NCI-H2196 (cell line): ENCODE data around the gene NKAIN4.
"Not testable (repeated sequence)": the region's sequence is repeated elsewhere in the genome, so short reads cannot be mapped to it uniquely, and the experiment has no call there.

Experiments
- DNase-seq: peaks from one replicate; lab custom pipeline; 2025; ENCODE audit not compliant: unreplicated experiment; lab: John Stamatoyannopoulos, UW

The NKAIN4 gene

GRCh38 chr20:63238514-63239125 is 15.6 kb downstream of the NKAIN4 start:
- no peak for DNase-seq

DNA sequence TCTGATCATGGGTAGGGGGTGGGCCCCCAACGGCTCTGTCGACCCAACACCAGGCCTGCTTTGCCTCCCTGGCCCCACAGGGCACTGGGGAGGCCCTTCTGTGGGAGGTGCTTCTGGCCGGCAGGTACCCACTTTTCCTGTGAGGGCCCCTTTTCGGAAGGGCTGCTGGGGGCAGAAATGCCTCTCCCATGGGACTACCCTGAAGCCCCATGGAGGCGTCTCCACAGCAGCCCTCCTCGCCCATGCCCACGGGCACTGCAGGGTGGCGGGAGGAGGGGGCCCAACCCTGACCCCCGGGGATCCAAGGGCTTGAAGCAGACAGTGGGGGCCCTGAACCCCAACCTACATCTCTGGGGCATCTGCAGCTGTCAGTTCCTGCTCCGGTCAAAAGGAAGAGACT is 16.2 kb downstream of the NKAIN4 start:
- DNase-seq, result no peak

GRCh38 chr20:63236116-63236837 is 18.0 kb downstream of the NKAIN4 start:
- no peak for DNase-seq

DNA sequence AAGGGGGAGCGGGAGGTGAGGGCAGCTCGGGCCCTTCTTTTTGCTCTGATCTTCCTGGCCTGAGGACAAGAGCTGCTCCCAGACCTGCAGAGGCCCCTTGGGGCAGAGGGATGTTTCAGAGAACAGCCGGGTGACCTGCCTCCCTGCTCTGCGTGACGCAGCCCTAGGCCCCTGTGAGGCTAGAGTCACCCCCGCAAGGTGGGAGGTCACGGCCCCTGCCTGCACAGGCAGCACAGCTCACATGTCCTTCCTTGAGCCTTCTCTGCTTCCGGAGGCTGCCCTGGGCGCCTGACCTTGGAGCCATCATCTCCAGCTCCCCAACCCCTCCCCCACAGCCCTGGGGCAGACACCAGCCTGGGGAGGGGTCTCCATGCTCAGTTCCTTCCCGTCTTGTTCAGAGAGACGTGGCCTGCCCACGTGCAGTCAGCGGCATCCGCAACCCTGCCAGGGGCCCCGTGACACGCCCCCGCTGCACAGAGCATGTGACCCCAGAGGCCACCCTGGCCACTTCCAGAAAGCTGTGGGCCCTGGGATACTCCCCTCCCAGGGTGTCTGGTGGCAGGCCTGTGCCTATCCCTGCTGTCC is 18.8 kb downstream of the NKAIN4 start, which contains the start of gene BIRC7:
TSS of gene BIRC7 (plus strand) at position 507 of the 585 bp plus-strand sequence. CDS start 192 bp downstream, outside the sequence.
- DNase-seq, result no peak

- DNase-seq, result peak; percentile 20
These were observed 19.4 kb downstream of the NKAIN4 start for GRCh38 chr20:63234693-63235398.

DNA sequence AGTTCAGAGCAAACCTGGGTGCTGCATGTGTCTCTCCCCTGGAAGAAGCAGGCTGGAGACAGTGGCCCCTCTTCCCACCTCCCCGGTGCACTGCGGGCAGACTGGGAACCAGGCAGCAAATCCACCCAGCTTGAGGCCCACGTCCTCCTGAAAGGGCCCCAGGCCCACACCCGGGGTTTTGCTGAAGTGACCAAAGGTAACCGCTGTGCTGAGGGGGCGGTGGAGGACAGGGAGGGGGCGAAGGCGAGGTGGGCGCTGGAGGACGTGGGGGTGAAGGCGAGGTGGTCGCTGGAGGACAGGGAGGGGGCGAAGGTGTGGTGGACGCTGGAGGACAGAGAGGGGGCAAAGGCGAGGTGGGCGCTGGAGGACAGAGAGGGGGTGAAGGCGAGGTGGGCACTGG is 20.3 kb downstream of the NKAIN4 start:
- DNase-seq, result no peak

DNA sequence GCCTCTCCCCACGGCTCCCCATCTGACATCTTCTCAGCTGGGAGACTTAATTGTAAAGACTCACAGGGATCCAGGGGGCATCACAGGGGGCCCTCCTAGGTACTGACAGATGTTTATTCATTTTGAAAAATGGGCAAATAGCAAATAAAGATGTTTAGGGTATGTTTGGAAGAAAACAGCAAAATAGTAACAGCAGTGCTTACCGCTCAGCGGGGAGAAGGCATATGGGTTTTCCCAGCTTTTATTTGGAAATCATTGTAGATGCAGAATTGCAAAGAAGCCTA is 21.3 kb downstream of the NKAIN4 start:
- no peak for DNase-seq

- no peak for DNase-seq
These were observed 21.8 kb downstream of the NKAIN4 start for GRCh38 chr20:63232235-63233060.

- no peak for DNase-seq
These were observed 23.4 kb downstream of the NKAIN4 start for GRCh38 chr20:63230800-63231268.

GRCh38 chr20:63228806-63229205 is 25.5 kb downstream of the NKAIN4 start:
- DNase-seq, result no peak

DNA sequence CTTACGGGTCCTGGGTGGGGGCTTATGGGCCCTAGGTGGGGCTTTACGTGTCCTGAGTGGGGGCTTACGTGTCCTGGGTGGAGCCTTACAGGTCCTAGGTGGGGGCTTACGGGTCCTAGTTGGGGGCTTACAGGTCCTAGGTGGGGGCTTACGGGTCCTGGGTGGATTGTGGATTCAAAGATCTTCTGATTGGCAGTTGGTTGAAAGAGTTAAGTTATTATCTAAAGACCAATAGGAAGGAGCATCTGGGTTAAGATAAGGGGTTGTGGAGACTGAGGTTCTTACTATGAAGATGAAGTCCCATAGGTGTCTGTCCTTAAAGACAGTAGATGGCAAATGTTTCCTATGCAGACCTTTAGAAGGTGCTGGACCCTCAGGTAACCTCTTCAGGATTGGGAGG is 27.0 kb downstream of the NKAIN4 start:
- no peak for DNase-seq

DNA sequence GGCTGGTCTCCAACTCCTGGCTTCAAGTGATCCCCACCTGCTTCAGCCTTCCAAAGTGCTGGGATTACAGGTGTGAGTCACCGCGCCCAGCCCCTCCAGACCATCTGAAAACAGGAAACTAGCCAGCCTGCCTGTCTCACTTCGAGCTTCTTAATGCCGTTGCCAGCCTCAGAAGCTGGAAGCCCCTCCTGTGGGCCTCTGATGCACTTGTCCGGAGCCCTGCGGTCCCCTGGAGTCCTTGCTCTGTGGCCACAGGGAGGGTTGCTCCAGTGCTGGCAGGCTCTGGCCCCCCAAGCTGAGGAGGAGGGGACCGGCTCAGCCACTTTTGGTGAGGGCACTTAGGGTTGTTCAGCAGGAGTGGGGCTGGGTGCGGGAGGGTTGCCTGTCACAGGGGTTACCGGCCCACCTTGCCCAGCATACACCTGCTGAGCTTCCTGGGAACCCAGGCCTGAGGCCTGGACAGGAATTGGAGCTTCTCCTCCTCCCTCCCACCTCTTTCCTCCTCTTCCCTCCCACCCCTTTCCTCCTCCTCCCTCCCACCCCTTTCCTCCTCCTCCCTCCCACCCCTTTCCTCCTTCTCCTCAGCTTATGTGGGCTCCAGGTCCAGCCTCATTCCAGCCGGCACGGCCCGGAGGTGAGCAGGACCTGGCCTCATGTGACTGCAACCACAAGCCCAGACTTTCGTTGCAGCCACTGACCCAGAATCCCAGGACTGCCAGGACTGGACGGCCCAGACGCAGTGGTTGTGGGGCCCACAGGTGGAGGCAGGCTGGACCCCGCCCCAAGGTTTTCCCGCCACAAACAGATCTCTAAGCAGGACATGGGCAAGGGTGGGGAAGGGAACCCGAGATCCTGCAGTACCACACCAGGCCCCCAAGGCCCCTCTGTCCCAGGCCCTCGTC is 28.0 kb downstream of the NKAIN4 start:
- DNase-seq, result no peak

- DNase-seq, result peak; percentile 61
These were observed 29.2 kb downstream of the NKAIN4 start for GRCh38 chr20:63225082-63225454.

GRCh38 chr20:63224412-63225081 is 29.7 kb downstream of the NKAIN4 start:
- peak; percentile 80 for DNase-seq

- no peak for DNase-seq
These were observed 30.4 kb downstream of the NKAIN4 start for GRCh38 chr20:63223826-63224207.

DNA sequence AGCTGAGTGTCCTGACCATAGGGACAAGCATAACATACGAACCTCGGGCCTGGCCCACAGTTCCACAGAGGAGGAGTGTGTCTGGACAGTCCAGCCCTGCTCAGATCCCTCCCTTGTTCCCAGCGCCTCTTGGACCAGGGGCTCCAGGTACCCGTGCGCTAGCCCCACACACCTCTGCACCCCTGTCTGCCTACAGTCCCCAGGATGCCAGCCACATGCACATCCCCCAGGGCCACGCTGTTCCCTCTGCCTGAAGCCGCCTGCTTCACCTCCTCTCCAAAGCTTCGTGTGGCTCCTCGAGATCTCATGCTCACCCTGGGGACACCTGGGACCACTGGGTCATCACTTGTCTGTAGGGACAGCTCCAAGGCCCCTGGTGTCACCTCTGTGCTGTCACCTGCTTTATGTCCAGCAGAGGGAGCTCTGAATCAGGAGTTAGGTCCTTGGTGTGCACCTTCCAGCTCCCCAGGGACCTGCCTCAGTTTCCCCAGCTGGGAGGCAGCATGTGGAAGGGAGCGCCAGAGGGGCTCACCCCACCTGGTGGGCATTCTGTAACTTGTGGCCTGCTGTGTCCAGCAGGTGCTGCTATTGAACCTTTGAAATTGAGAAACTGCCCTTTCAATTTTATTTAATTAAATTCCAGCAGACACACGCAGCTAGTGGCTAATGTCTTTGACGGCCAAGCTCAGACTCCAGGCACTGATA is 31.0 kb downstream of the NKAIN4 start:
- peak; percentile 58 for DNase-seq

- DNase-seq, result peak; percentile 12
These were observed 31.7 kb downstream of the NKAIN4 start for GRCh38 chr20:63222541-63222940.

- DNase-seq, result not testable (repeated sequence)
These were observed 32.7 kb downstream of the NKAIN4 start for GRCh38 chr20:63221400-63222053.
